ENCODE results near the gene DYRK3.

- TF ChIP-seq CTCF (IDR thresholded peaks at IDR 0.05; ENCODE audit: borderline replicate concordance, extremely low read depth, low read length, poor library complexity, severe bottlenecking) (no peak), EZH2 (IDR thresholded peaks at IDR 0.05; ENCODE audit: borderline replicate concordance, low read depth, low read length, severe bottlenecking) (no peak)
Measured at GRCh38 chr1:206591226-206591625, 44.1 kb upstream of the DYRK3 start.

All from DND-41 (cell line).